GM12873 (cell line): Measurements from ENCODE around the gene COG5.

Experiments used
- TF ChIP-seq, protein P1 (sequence below): IDR thresholded peaks from 2 replicates; pipeline ENCODE4 v1.5.1; 2012; ENCODE audit warnings: low read depth, mild to moderate bottlenecking, moderate library complexity, low read length, control low read depth; ENCODE audit not compliant: insufficient read depth; ENCODE audit errors: missing control alignments

Gene COG5

DNA sequence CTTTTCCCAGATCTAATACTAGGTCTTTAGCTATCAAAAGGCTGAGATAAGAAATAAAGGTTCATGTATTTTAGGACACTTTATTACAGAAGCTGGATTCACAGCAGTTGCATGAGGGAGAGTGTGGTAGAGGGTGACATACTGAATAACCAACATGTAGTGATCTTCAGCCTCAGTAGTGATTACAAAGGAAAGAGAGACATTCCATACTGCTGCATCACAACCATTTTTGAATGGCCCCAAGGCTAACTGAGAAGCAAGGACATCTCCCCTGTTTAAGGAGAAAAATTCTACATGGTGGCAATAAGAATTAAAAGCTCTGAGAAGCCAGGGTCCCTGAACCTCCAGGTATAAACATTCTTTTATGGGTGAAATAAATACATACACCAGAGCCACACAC, 35.3 kb downstream of the COG5 start:
- TF ChIP-seq, protein P1, sequence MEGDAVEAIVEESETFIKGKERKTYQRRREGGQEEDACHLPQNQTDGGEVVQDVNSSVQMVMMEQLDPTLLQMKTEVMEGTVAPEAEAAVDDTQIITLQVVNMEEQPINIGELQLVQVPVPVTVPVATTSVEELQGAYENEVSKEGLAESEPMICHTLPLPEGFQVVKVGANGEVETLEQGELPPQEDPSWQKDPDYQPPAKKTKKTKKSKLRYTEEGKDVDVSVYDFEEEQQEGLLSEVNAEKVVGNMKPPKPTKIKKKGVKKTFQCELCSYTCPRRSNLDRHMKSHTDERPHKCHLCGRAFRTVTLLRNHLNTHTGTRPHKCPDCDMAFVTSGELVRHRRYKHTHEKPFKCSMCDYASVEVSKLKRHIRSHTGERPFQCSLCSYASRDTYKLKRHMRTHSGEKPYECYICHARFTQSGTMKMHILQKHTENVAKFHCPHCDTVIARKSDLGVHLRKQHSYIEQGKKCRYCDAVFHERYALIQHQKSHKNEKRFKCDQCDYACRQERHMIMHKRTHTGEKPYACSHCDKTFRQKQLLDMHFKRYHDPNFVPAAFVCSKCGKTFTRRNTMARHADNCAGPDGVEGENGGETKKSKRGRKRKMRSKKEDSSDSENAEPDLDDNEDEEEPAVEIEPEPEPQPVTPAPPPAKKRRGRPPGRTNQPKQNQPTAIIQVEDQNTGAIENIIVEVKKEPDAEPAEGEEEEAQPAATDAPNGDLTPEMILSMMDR, result no peak

DNA sequence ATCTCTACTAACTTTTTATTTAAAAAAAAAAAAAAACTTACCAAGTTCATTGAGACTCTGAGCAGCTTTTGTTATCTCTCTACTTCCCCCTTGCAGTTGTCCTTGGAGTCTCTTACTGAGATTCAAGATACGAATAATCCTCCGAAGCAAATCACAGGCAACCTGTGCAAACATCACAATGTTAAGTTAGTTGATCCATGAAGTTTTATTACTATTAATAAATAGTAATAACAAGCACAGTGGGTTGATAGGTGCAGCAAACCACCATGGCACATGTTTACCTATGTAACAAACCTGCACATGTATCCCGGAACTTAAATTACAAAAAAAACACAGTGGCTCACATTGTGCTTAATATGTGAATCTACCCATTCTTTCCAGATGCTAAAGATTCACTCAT, 36.5 kb downstream of the COG5 start:
- TF ChIP-seq, protein P1, result no peak

DNA sequence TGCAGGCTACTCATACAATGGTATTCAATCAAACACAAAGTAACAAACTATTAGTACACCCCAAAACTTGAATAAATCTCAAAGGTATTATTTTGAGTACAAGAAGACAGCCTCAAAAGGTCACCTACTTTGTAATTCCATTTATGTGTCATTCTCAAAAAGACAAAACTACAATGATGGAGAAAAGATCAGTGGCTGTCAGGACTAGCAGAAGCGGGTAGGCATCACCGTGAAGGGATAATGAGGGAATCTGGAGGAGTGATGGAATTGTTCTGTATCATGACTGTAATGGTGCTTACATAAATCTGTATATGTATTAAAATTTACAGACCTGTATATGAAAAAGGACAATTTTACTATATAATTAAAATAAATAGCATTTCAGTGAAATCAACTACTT, 37.0 kb downstream of the COG5 start:
- TF ChIP-seq, protein P1, result no peak

DNA sequence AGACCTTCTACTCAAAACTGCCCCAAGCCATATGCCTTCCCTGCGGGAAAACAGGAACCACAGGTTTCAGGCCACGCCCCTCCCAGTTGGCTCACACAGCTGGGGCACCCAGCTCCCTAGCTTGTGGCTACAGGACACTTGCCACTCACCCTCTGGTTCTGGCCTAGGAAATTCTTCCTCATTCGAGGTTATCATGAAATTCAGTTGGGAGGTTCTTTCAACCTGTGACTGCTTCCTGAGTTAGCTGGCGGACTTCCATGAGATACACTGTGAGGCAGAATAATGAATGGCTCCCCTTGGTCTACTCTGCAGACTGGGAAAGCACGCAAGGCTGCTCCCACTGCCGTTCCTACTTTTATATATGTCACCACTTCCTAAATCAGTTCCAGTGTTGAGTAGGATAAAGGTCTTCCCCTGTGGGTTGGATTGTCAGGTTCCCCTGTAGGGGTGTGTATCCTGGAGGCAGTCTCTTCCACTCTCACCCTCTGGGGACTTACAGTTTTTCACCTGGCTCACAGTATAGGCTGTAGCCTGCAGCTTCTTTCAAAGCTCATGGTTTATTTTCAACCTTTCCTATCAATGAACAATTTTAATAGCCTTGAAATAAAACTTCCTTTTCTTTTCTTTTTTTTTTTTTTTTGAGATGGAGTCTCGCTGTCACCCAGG, 56.9 kb downstream of the COG5 start:
- TF ChIP-seq, protein P1, result no peak

DNA sequence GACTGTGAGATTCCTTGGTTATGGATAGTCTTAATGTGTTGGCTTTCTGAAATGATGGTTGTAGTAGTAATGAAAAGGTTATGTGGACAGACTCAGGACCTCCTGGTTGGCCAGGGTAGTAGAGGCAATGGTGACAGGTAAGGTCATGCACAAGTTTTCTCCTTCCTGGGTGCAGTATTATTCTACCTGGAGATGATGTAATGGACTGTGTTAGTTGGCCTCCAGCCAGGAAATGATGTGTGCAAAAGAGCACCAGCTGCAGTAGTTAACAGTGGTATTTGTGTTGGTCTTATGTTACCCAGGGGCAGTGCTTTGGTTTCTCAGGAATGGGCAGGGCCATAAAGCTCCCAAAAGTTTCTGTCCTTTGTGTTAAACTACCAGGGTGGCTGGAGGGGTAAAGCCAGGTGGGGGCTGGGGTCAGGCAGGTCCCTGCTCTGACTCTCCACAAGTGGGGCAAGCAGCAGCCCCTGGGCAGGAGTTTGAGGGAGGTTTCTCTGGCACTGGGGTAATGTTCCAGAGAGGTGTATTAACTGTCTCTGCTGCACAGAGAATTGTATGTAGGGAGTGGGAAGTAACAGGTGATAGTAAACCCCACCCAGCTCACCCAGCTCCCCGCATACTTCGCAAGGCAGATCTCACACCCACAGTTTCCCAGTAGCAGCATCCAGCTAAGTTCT, 57.6 kb downstream of the COG5 start:
- TF ChIP-seq, protein P1, result no peak

DNA sequence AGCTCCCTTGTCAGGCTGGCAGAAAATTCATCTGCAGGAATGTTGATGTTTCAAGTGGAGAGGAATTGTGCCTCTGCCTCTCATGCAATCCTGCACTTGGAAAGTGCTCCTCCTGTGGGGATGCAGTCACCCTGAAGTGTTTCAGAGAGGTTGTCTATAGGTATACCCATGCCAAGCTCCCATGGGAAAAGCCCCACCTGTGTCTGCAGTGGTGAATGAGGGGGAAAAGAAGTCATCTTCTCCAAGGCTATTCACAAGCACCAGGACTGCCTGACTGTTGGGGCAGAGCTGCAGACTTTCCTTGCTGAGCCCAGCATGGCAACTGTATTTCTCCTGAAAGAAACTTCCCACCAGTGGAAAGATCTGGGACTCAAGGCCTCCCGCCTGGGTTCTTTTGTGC, 58.4 kb downstream of the COG5 start:
- TF ChIP-seq, protein P1, result no peak

DNA sequence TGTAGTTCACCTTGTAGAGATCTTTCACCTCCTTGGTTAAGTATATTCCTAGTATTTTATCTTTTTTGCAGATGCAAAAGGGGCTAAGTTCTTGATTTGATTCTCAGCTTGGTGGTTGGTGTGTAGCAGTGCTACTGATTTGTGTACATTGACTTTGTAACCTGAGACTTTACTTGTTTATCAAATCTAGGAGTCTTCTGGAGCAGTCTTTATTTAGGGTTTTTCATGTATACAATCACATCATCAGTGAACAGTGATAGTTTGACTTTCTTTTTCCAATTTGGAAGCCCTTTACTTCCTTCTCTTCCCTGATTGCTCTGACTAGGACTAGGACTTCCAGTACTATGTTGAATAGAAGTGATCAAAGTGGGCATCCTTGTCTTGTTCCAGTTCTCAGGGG, 60.0 kb downstream of the COG5 start:
- TF ChIP-seq, protein P1, result no peak
